RWPE1 (cell line): ENCODE measurements around the gene ASTN2.
"Not testable (repeated sequence)": the region's sequence is repeated elsewhere in the genome, so short reads cannot be mapped to it uniquely, and the experiment has no call there.

ENCODE experiments used
- CTCF ChIA-PET: fragments of 350-600 bp; sonication (Branson Sonifier 250); formaldehyde crosslinking; extraction: SDS; loops from one replicate; lab custom pipeline; 2021; lab: Yijun Ruan, JAX
- POLR2A ChIA-PET: fragments of 400-600 bp; formaldehyde crosslinking; extraction: SDS; loops from one replicate; lab custom pipeline; 2020; ENCODE audit warnings: antibody characterized with exemption; ENCODE audit not compliant: low non-redundant PET; lab: Yijun Ruan, JAX
- DNase-seq: peaks from one replicate; pipeline ENCODE4 v3.0.0; 2012; ENCODE audit warnings: low spot score
- H3K27ac ChIP-seq: fragments of 450-650 bp; 2 replicates; pipeline ENCODE4 v1.5.1; 2017
- CTCF ChIP-seq: fragments of 450-650 bp; conservative IDR thresholded peaks from 2 replicates; pipeline ENCODE4 v1.5.1; 2017; ENCODE audit warnings: low read depth, mild to moderate bottlenecking

ASTN2 gene

GRCh38 chr9:116899337-116900006 is 515.4 kb downstream of the ASTN2 start:
- no peak overlapping the region for H3K27ac ChIP-seq
- POLR2A ChIA-PET = no interaction called here
- CTCF ChIA-PET = no interaction called here
- no peak for DNase-seq
- no peak for TF ChIP-seq CTCF

- DNase-seq, POLR2A ChIA-PET, H3K27ac ChIP-seq: not testable (repeated sequence)
- CTCF ChIA-PET = interaction anchor here (0.6 to 0.8 kb wide), 2 partner anchors 19 to 22 kb away, joined by 4 read pairs; no protein-coding TSS in a partner anchor
These were observed 516.7 kb downstream of the ASTN2 start for GRCh38 chr9:116898131-116898530.

- H3K27ac ChIP-seq = no peak overlapping the region
These were observed 517.7 kb downstream of the ASTN2 start for GRCh38 chr9:116897201-116897600.

GRCh38 chr9:116895961-116896360 is 518.9 kb downstream of the ASTN2 start:
- ChIA-PET CTCF (no interaction called here), POLR2A (no interaction called here)
- H3K27ac ChIP-seq = no peak overlapping the region
- TF ChIP-seq CTCF = no peak
- DNase-seq = no peak

More at GRCh38 chr9:116897201-116897600, 517.7 kb downstream of the ASTN2 start:
- TF ChIP-seq CTCF = no peak
- POLR2A ChIA-PET = no interaction called here
- CTCF ChIA-PET = interaction anchor here (0.6 kb wide), 1 partner anchor 40 kb away, joined by 5 read pairs; no protein-coding TSS in a partner anchor
- no peak for DNase-seq

GRCh38 chr9:116891424-116891823 is 523.4 kb downstream of the ASTN2 start:
- TF ChIP-seq CTCF = no peak
- POLR2A ChIA-PET = no interaction called here
- no peak overlapping the region for H3K27ac ChIP-seq
- no peak for DNase-seq
- CTCF ChIA-PET = interaction anchor here (0.8 to 1.0 kb wide), 2 partner anchors 154 kb away, joined by 3 read pairs; no protein-coding TSS in a partner anchor

- DNase-seq, H3K27ac ChIP-seq, CTCF ChIA-PET, POLR2A ChIA-PET: not testable (repeated sequence)
These were observed 526.4 kb downstream of the ASTN2 start for GRCh38 chr9:116888476-116888875.

GRCh38 chr9:116888066-116888465 is 526.8 kb downstream of the ASTN2 start:
- no peak overlapping the region for H3K27ac ChIP-seq
- CTCF ChIA-PET = interaction anchor here (0.9 kb wide), 1 partner anchor 151 kb away, joined by 3 read pairs; no protein-coding TSS in a partner anchor
- POLR2A ChIA-PET = no interaction called here
- TF ChIP-seq CTCF = no peak
- no peak for DNase-seq
